GM12892 (cell line): ENCODE results near the gene RIN3.

Experiments
- POLR2A ChIP-seq: IDR thresholded peaks from 2 replicates; pipeline ENCODE4 v1.6.1; 2011; ENCODE audit warnings: low read depth, low read length, control low read depth
- POLR2AphosphoS5 ChIP-seq: IDR thresholded peaks from 2 replicates; pipeline ENCODE4 v1.6.1; 2011; ENCODE audit warnings: low read depth, low read length, control low read depth

- TF ChIP-seq POLR2A (no peak), POLR2AphosphoS5 (no peak)
These were observed 120.1 kb downstream of the RIN3 start for GRCh38 chr14:92633724-92634123.
